Activated CD4-positive, alpha-beta T cell treated with anti-CD3 and anti-CD28 coated beads, Interleukin-2, Interleukin-6, amounts not matched to agents 100 ng/mL and 50 ng/mL, durations not matched to agents 16 hours and 8 hours (primary cell): ENCODE measurements around the gene EIF3B.
"Not testable (repeated sequence)": the region's sequence is repeated elsewhere in the genome, so short reads cannot be mapped to it uniquely, and the experiment has no call there.

ENCODE experiments used
- DNase-seq: peaks from one replicate; pipeline ENCODE4 v3.0.0-alpha.2; 2020

The EIF3B gene

DNA sequence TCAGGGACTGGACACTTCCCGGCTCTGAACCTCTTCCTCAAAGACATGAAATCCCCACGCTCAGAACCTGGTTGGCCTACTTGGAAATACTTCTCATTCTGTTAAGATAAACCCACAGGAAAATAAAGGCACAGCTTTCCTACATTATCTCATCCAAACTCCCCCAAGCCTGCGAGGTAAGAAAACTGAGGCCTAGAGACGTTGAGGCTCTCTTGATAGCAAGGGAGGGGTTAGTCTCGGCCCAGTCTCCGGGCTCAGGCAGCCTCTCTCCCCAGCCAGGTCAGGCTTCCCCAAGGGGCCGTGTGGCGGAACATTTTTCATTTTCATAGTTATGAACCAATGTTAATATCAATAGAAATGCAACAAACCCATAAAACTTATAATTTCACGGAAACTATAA is 4.6 kb upstream of the EIF3B start:
- no peak for DNase-seq

DNA sequence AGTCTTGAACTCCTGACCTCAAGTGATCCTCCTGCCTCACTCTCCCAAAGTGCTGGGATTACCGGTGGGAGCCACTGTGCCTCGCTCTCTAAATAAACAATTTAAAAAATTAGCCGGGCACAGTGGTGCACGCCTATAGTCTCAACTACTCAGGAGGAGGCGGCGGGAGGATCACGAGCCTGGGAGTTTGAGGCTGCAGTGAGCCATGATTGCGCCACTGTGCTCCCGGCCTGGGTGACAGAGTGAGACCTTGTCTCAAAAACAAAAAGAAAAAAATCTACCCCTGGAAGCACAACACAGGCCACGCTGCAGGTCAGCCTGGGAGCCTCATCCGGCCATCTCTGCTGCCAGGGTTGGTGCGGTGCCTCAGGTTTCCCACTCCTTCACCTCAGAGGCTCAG is 3.8 kb upstream of the EIF3B start:
- no peak for DNase-seq

DNA sequence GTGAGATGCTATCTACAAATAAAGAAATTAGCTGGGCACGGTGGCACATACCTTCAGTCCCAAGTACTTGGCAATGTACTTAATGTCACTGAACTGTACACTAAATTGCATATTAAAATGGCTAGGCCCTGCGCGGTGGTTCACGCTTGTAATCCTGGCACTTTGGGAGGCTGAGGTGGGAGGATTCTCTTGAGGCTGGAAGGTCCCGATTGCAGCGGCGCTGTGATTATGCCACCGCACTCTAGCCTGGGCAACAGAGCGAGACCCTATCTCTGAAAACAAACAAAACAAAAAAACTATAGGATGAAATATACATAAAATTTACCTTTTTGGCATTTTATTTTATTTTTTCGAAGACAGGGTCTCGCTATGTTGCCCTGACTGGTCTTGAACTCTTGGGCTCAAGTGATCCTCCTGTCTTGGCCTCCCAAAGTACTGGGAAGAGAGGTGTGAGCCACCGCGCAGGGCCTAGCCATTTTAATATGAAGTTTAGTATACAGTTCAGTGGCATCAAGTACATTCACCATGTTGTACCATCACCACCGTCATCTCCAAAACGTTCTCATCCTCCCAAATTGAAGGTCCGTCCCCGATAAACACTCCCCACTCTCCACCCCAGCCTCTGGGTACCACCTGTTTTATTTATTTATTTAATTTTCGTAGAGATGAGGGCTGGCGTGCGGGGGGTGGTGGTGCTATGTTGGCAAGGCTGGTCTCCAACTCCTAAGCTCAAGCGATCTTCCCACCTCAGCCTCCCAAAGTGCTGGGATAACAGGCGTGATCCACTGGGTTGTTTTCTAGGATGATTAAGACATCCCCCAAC is 1.3 kb upstream of the EIF3B start:
- DNase-seq = no peak

DNA sequence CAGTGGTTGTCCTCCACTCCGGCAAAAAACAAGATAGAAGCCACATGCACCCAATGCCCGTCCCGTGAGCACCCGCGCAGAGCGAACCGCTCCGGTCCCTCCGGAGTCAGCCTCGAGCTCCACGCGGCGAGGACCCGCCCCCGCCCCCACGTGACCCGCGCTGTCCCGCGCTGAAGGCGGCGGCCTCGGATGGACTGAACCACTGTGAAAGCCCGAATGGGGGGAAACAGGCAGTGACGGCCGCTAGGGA is 766 bp upstream of the EIF3B start:
- DNase-seq = peak; percentile 92

DNA sequence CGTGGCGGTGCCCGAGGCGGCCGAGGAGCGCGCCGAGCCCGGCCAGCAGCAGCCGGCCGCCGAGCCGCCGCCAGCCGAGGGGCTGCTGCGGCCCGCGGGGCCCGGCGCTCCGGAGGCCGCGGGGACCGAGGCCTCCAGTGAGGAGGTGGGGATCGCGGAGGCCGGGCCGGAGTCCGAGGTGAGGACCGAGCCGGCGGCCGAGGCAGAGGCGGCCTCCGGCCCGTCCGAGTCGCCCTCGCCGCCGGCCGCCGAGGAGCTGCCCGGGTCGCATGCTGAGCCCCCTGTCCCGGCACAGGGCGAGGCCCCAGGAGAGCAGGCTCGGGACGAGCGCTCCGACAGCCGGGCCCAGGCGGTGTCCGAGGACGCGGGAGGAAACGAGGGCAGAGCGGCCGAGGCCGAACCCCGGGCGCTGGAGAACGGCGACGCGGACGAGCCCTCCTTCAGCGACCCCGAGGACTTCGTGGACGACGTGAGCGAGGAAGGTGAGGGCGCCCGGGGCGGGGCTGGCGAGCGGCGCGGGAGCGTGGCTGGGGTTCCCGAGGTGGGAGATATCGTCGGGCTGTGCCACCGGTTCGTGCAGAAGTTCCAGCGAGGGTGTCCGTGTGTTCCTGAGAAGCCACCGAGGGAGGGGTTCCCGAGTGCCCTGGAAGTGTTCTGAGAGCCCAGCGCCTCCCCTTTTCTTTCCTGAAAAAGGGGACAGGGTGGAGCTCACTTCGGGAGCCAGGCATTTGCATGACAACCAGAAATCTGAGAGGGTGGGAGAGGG is 495 bp downstream of the EIF3B start:
- peak; percentile 13 for DNase-seq

DNA sequence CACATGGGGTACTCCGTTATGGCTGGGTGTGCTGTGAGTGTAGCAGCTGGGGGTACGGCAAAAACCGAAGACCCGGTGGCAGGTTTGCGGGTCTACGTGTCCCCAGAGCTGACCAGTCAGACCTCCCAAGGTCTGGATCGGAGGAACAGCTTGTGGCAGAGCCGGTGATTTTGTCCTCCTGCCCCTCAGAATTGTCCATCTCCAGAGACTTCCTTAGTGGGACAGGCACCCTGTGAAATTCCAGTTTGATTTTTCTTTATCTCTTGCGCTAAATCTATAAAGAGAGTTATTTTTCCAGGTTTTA is 1.0 kb downstream of the EIF3B start:
- no peak for DNase-seq

DNA sequence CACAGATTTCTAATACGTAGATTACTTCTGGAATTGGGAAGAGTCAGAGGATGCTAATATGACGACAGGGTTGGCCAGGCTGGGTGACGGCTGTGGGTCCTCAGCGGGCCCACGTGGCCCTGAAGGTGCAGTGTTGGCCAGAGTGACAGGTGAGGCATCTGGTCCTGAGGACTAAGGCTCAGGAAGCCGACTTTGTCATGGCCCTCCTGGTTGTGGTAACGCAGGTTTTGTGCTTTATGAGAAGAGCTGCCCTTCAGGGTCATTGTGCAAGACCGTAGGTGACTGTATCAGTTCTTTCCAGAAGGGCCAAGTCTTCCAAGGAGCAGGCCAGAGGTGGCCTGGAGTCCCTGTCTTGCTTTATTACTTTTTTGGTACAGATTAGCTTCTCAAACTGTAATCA is 2.5 kb downstream of the EIF3B start:
- DNase-seq = no peak

DNA sequence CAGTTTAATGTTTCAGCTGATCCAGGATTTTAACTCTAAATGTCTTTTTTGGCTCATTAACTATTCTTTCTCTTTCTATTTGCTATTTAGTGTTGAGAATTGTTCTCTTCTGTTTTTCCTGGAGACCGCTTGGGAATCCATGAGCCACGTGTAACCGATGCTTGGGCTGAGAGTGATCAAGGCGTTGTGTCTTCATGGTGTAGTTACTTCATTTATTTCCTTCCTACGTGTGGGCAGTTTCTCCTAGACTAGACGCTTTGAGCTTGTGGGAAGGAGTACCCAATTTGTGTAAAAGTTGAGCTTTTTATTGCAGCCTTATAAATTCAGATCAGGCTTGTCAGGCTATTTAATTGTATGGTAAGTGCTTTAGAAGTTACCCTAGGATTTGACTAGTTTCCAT is 2.9 kb downstream of the EIF3B start:
- no peak for DNase-seq

DNA sequence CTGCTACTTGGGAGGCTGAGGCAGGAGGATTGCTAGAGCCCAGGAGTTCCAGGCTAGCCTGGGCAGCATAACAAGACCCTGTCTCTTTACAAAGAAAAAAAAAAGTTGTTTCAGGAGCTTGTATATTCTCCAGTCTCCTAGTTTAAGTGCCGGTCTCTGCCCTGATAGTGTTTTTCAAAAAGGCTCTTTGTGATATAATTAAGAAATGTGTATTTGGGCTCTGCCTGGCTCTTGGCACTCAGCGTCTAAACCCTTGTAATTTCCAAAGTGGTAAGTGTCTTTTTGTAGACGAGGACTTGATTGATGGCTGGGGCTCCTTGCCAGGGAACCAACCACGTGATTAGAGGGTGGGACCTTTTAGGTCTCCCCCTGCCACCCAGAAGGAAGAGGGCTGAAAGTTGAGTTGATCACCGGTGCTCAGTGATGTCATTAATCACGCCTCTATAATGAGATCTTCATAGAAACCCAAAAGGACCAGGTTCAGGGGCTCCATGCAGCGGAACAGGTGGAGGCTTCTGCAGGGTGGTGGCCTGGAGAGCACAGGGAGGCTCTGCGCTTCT is 4.4 kb downstream of the EIF3B start:
- DNase-seq = no peak

DNA sequence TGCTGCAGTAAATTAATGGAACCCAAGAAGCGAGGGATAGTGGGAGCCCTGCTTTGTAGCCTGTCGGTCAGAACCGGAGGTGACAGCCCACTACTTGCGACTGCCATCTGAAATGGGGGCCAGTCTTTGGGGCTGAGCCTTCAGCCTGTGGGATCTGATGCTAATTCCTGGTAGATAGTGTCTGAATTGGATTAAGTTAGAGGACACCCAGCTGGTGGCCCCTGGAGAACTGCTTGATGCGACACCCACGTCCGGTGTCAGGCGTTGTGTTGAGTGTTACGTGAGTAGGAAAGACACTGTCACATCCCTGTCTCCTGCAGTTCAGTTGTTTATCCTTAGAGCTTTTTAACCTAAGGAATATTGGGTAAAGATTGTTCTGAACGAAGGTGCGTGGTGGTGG is 5.0 kb downstream of the EIF3B start:
- no peak for DNase-seq

DNA sequence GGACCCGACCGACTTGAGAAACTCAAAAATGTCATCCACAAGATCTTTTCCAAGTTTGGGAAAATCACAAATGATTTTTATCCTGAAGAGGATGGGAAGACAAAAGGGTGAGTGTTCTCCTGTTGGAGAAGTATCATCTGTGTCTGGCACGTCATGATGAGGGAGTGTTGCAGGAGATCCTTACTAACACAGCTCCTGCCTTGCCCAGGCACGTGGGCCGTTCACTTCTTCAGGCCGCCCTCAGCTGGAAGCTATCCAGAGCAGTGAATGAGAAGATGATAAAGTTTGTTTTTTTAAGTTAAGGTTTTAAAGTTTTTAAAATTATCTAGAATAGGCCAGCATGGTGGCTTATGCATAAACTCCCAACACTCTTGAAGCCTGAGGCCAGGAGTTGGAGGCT is 6.2 kb downstream of the EIF3B start:
- no peak for DNase-seq

DNA sequence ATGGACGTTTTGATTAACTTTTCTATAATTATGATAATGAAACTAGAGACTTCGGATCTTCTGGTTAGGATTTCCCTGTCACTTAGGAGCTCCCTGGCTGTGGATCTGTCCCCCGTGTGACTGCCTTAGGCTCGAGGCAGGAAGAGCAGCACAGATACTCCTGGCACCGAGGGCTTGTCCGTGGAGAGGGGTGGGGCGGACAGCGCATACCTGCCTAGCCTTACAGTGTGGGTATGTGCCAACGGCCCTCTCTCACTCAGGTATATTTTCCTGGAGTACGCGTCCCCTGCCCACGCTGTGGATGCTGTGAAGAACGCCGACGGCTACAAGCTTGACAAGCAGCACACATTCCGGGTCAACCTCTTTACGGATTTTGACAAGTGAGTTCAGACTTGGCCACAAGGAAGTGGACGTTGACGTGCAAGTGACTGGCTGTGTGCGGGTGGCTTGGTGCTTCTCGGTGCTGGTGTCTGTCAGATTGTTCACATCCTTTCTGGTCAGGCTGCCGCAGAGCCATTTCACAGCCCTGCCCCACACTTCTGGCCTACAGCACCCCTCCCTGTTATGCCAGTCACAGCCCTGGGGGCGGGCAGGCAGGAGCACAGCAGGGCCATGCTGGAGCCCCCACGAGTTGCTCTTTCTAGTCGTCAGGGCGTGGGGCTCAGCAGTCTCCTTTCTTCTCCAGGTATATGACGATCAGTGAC is 7.9 kb downstream of the EIF3B start:
- no peak for DNase-seq

DNA sequence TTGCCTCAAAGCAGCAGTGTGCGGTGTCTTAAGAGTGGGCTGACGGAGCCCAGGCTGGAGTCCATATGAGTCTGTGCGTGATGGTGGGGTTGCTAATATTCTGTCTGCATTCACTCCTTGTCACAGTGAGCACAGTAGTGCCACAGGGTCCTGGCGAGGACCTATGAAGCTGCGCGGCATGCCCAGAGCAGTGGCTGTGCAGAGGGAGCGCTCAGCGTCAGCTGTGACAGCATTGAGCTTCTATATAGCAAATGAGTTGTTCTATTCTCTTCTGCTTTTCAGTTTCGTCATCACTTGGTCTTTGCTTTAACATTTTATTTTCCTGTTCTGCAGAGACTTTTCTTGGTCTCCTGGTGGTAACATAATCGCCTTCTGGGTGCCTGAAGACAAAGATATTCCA is 14.5 kb downstream of the EIF3B start:
- DNase-seq = no peak

DNA sequence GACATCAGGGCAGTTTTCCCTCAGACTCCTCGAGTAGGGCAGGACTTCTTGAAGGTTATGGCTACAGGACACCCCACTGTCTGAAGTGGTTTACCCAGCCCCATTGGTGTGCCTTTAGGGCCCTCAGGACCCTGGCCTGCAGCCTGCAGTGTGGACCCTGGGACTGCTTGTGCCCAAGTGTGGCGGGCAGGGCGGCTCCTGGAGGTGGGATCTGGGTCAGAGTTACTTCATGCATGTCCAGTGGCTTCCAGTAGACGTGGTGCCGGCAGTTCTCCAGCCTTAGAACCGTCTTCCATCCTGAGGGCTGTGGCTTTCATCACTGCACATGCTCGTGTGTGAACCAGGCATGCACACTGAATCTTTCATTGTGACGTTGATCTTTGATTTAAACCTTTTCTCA is 16.7 kb downstream of the EIF3B start:
- no peak for DNase-seq

DNA sequence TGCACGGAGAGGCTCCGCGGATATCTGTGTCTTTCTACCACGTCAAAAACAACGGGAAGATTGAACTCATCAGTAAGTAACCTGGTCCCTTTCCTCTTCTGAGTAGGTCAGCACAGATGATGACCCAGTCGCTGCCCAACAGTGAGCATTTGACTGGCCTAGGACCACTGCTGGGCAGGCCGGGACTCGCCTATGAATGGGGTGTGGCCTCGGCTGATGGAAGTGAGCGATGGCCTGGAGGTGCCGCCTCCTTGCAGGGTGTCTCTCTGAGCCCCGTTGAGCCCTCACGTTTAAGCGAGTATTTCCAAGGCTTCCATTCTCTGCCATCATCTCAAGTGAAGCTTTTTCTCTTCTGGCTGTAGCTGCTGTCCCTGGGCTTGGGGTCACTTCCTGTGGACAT is 18.1 kb downstream of the EIF3B start:
- DNase-seq = no peak

DNA sequence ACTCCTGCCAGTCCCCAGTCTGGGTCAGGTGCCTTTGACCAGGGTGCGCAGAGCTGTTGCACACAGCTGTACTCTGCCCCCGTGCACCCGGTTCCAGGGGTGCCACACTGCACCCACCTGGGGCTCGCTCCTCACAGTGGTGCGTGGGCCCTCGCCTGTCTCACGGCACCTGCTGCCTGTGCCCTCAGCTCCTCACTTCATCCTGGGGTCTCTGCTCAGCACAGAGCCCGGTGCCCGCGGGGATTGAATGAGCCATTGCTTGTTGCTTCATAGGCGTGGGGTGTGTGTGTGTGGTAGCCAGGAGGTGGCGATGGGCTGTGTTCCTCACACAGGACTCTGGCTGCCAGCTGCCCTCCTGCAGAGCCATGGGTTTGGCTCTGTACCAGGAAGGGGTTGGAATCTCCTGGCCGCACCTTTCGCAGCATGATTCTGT is 18.5 kb downstream of the EIF3B start:
- no peak for DNase-seq

DNA sequence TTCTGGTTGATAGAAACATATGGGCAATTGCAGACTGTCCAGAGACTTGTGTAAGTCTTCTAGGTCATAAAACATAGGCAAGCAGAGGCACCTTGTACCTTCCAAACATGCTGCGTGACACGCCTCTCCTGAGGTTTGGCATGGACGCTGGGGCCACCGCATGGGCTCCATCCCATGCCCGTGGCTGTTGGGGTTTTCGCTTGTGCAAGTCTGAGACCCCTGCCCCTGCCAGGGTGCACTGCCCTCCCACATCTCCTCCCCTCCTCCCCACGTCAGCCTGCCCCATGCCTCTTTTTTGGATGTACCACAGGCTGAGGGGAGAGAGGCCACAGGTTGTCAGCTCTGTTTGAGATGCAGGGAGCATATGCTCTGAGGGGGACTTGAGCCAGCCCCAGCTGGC is 19.0 kb downstream of the EIF3B start:
- no peak for DNase-seq

DNA sequence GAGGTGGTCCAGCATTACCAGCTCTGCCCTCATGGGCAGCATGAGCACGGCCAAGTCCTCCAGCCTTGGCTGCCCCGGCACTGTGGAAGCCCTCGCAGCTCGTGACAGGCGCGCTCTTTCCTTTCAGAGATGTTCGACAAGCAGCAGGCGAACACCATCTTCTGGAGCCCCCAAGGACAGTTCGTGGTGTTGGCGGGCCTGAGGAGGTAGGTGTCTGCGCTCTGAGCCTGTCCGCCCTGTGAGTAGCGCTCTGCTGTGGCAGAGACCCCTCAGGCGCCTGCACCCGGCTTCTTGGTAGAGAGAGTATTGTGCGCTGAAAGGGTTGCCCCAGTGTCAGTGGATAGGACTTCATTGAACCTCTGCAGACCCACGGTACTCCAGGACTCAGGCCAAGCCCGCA is 19.8 kb downstream of the EIF3B start:
- DNase-seq = no peak

DNA sequence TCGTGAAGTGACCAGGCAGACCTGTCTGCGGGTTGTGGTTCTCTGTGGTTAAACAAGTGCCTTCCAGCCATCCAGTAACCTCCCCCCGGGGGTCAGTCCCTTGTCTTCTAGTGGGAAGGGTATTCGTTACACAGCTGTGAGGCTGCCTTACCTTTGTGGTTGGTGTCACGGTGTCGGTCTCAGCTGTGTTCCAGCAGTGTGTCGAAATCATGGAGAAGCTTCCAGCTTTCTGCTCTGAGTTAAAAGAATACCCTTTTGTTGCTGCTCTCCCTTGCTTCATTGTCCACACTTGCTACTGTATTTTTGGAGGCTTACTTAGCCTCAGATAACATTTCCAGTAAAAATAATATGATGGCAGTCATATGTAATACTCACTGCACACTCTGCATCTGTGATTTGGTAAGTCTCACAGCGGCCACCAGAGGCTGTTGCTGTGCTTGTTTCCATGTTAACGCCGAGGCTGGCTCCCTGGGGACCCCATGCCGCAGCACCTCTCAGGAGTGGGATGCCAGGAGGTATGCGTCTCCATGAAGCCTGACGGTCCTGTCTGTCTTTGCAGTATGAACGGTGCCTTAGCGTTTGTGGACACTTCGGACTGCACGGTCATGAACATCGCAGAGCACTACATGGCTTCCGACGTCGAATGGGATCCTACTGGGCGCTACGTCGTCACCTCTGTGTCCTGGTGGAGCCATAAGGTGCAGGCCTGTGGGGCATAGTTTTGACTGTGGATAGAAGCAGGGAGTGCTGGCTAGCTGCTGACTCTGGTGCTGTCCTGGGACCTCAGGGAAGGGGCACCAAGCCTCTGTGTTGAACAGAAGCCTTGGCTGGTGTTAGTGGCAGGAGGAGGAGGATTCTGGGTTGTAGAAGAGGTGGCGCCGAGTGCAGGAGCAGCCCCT is 20.5 kb downstream of the EIF3B start:
- no peak for DNase-seq

DNA sequence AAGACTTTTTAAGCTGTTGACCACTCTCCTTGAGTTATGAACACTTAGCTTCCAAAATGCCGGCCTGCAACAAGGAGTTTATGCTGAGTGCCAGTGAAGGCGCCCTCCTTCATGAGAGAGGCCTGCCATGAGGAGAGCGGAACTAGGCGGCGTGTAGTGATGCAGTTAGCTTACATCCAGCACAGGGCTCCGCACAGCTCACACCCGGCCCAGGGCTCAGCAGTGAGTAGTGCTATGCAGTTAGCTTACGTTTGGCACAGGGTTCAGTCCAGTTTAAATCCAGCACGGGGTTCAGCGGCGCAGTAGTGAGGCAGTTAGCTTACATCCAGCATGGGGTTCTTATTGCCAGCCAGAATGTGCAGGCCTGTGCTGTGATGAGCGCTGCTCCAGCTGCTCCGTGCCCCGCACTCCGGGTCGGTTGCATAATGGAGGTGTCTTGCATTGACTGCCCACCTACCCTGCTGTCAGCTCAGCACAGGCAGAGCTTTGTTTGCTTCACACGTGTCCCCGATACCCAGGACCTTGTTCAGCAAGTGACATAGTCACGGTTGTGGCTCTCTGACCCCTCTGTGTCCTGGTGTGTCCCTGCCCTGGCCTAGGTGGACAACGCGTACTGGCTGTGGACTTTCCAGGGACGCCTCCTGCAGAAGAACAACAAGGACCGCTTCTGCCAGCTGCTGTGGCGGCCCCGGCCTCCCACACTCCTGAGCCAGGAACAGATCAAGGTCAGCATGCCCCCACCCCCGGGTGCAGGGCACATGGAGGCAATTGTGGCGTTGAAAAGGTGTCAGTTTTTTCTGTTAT is 21.9 kb downstream of the EIF3B start:
- DNase-seq = no peak

DNA sequence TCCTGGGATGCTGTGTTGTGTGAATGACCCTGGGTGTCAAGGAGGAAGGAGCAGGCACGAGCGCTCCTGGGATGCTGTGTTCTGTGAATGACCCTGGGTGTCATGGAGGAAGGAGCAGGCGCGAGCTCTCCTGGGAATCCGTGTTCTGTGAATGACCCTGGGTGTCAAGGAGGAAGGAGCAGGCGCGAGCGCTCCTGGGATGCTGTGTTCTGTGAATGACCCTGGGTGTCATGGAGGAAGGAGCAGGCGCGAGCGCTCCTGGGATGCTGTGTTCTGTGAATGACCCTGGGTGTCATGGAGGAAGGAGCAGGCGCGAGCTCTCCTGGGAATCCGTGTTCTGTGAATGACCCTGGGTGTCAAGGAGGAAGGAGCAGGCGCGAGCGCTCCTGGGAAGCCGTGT is 22.9 kb downstream of the EIF3B start:
- not testable (repeated sequence) for DNase-seq

DNA sequence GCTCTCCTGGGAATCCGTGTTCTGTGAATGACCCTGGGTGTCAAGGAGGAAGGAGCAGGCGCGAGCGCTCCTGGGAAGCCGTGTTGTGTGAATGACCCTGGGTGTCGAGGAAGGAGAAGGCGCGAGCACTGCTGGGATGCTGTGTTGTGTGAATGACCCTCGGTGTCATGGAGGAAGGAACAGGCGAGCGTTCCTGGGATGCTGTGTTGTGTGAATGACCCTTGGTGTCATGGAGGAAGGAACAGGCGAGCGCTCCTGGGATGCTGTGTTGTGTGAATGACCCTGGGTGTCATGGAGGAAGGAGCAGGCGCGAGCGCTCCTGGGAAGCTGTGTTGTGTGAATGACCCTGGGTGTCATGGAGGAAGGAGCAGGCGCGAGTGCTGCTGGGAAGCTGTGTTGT is 23.5 kb downstream of the EIF3B start:
- DNase-seq = not testable (repeated sequence)
